NCI-H2227 (cell line): ENCODE data around the gene EGFL7.
A peak's percentile ranks its signal among the peaks of the same experiment; 100 is the strongest.

Source experiments
- DNase-seq: peaks from one replicate; lab custom pipeline; 2025; ENCODE audit not compliant: unreplicated experiment; lab: John Stamatoyannopoulos, UW

EGFL7 gene

GRCh38 chr9:136714096-136714892 lies 51.6 kb downstream of the EGFL7 start:
- DNase-seq: no peak

- DNase-seq: no peak
Observed at GRCh38 chr9:136714893-136715274, 52.2 kb downstream of the EGFL7 start.

GRCh38 chr9:136717399-136717798 lies 54.7 kb downstream of the EGFL7 start:
- no peak for DNase-seq

- DNase-seq: no peak
Observed at GRCh38 chr9:136718345-136719194, 55.9 kb downstream of the EGFL7 start.

GRCh38 chr9:136719195-136719880 lies 56.6 kb downstream of the EGFL7 start:
- DNase-seq: no peak

GRCh38 chr9:136720251-136720897 lies 57.7 kb downstream of the EGFL7 start:
- peak; percentile 82 for DNase-seq

- no peak for DNase-seq
Observed at GRCh38 chr9:136720898-136721338, 58.2 kb downstream of the EGFL7 start.

GRCh38 chr9:136721339-136722092 lies 58.8 kb downstream of the EGFL7 start:
- DNase-seq: no peak
